ENCODE results near the gene ZNF761. TPM values are rescaled to one million over a fixed set of nuclear protein-coding genes. Genes with fewer than 3 reads are reported as not detected.
A peak's percentile ranks its signal among the peaks of the same experiment; 100 is the strongest.
"Not testable (repeated sequence)": the region's sequence is repeated elsewhere in the genome, so short reads cannot be mapped to it uniquely, and the experiment has no call there.

The ZNF761 gene
- total RNA-seq, 4 donors from 2014 or later: 6.7 to 8.4 (median 7.4) TPM

DNA sequence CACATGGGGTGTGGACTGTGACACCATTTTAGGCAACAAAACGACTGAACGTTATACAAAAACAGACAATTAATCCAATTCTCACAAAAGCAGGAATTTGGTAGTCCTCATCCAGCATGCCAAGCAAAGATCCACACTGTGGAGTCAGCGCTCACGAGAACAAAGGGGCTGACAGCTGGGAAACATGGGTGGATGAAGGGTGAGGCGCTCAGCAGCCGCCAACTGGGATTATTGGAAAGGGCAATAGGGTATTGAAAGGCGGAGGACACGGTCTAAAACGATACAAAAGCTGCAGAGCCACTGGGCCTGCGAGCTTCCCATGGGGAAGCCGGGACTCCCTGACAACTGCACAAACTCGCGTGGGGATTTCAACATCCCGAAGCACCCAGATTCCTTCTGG, 31.1 kb downstream of the ZNF761 start:
- Histone ChIP-seq H3K36me3 (no peaks in the 10 kb centered on the region), H3K27me3 (peaks cover 0 to 29% (median 0%) of the 10 kb centered on the region in 4 donors), H3K9me3 (peaks cover 0 to 10% (median 5%) of the 10 kb centered on the region in 4 donors), H3K4me1 (peaks cover 6 to 21% (median 12%) of the 10 kb centered on the region in 4 donors), H3K27ac (replicated peaks in 1 of 4) (peak overlapping the region; percentile 35 to 55 (median 49)), H3K4me3 (peak overlapping the region in 3 of 4 donors; percentile 36 to 39 (median 39))
- TF ChIP-seq, protein P1, sequence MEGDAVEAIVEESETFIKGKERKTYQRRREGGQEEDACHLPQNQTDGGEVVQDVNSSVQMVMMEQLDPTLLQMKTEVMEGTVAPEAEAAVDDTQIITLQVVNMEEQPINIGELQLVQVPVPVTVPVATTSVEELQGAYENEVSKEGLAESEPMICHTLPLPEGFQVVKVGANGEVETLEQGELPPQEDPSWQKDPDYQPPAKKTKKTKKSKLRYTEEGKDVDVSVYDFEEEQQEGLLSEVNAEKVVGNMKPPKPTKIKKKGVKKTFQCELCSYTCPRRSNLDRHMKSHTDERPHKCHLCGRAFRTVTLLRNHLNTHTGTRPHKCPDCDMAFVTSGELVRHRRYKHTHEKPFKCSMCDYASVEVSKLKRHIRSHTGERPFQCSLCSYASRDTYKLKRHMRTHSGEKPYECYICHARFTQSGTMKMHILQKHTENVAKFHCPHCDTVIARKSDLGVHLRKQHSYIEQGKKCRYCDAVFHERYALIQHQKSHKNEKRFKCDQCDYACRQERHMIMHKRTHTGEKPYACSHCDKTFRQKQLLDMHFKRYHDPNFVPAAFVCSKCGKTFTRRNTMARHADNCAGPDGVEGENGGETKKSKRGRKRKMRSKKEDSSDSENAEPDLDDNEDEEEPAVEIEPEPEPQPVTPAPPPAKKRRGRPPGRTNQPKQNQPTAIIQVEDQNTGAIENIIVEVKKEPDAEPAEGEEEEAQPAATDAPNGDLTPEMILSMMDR (IDR thresholded peaks at IDR 0.05): no peak
- TF ChIP-seq EP300 (IDR thresholded peaks at IDR 0.05) (no peak), POLR2AphosphoS5 (IDR thresholded peaks at IDR 0.05) (no peak), POLR2A (IDR thresholded peaks at IDR 0.05; ENCODE audit: low read depth) (no peak)
- DNase-seq (ENCODE audit: extremely low spot score): no peak
- 66% methylated on average over 8 of the region's 14 CpGs for WGBS
- intact Hi-C loops (cut with DNase I): loop anchor here (10.0 kb wide), 1 partner anchor 268 kb away; the partner anchor contains the start of gene ZNF665

DNA sequence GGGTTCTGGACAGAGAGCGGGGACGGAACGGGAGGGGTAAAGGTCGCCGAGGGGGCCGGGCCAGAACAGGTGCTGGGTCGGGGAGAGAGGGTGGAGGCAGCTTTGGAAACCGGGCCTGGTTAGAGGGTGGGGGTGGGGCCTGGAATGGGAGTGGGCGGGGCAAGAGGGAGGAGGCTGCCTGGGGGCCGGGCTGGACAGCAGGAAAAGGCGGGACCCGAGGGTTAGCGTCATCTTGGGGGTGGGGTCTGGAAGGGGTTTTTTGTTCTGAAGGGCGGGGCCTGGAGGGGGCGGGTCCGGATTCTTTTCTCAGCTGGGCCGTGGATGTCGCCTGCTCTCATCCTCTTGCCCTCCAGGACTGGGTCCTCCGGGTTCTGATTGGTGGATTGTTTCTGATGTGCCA, 31.5 kb downstream of the ZNF761 start:
- H3K4me1 ChIP-seq: peaks cover 9 to 24% (median 16%) of the 10 kb centered on the region in 4 donors
- DNase-seq (ENCODE audit: extremely low spot score): no peak
- H3K9me3 ChIP-seq: peaks cover 0 to 7% (median 4%) of the 10 kb centered on the region in 4 donors
- no peaks in the 10 kb centered on the region for H3K36me3 ChIP-seq
- no peak for TF ChIP-seq POLR2A (IDR thresholded peaks at IDR 0.05; ENCODE audit: low read depth)
- TF ChIP-seq, protein P1 (IDR thresholded peaks at IDR 0.05): no peak
- intact Hi-C loops (cut with DNase I): loop anchor here (10.0 kb wide), 1 partner anchor 268 kb away; the partner anchor contains the start of gene ZNF665
- H3K4me3 ChIP-seq: peak overlapping the region in 3 of 4 donors; percentile 36 to 39 (median 39)
- peaks cover 0 to 29% (median 0%) of the 10 kb centered on the region in 4 donors for H3K27me3 ChIP-seq
- peak overlapping the region; percentile 35 to 55 (median 49) for H3K27ac ChIP-seq (replicated peaks in 1 of 4)
- 18% methylated on average over 13 of the region's 19 CpGs for WGBS

DNA sequence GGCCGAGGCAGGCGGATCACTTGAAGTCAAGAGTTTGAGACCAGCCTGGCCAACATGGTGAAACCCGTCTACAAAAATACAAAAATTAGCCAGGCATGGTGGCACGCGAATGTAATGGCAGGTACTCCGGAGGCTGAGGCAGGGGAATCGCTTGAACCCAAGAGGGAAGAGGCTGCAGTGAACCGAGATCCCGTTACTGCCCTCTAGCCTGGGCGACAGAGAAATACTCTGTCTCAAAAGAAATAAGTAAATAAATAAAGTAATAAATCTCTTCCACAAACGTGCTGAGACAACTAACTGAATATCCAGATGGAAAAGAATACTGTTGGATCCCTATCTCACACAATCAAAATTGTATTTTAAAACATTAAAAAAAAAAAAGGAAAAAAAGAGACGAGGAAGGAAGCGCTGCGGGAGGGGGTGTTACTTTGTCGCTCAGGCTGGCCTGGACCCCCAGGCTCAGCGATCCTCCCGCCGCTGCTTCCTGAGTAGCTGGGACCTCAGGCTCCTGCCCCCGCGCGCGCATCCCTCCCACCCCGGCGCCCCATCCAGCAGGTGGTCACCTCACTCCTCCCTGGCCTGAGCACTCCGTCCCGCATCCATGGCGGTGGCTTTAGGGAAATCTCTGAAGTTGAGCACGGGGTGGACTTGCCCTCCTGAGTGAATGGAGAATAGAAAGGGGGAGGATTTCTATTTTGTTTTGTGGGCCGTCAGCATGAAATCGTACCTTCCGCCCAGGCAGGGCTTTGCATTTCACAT, 35.1 kb downstream of the ZNF761 start:
- peaks cover 0 to 29% (median 0%) of the 10 kb centered on the region in 4 donors for H3K27me3 ChIP-seq
- no peak for DNase-seq (ENCODE audit: extremely low spot score)
- H3K4me1 ChIP-seq: peaks cover 11 to 29% (median 24%) of the 10 kb centered on the region in 4 donors
- H3K4me3 ChIP-seq: peak overlapping the region; percentile 68 to 82 (median 72)
- H3K36me3 ChIP-seq: no peaks in the 10 kb centered on the region
- H3K9me3 ChIP-seq: no peaks in the 10 kb centered on the region
- WGBS: 11% methylated on average over 31 of the region's 31 CpGs
- no peak for TF ChIP-seq POLR2AphosphoS5 (IDR thresholded peaks at IDR 0.05)
- TF ChIP-seq POLR2A (IDR thresholded peaks at IDR 0.05; ENCODE audit: low read depth): no peak
- TF ChIP-seq, protein P1 (IDR thresholded peaks at IDR 0.05): no peak
- H3K27ac ChIP-seq (replicated peaks in 1 of 4): peak overlapping the region; percentile 70 to 84 (median 78)
- intact Hi-C loops (cut with DNase I): loop anchor here (5.0 to 10.0 kb wide), 2 partner anchors 35 to 272 kb away; partner anchors contain the start of genes ZNF665 and ZNF761

DNA sequence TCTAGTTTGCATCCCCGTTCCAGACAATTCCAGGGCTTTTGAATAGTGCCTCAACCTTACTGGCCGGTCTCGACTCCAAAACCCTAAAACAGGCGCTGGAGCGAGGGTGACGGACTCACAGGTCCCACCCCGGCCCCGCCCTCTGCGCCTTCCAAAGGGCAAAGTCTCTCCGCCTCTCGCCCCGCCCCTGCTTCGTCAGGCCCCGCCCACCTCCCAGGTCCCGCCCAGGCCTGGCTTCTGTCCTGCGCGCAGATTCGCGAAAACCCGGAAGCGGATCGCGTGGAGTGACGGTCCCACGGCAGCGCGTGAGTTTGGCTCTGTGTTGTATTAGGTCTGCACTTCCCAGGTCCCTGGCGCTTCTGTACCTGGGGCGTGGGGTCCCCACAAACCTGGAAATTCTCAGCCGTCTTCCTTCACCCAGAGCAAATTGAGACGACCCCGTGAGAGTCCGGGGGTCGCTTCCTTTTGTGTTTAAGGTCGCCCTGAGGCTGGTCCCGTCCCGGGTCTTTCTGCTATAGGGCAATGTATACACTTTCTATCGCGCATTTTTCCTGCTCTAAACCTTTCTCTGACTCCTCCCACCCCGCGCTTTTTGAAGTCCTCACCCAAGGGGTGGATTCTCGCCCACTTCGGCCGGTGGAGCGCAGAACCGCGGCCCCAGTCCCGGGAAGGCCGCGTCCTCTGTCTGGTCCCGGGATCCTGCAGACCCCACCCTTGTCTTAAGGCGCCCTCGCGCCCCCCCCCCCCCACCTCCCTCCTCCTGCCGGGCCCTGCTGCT, 35.9 kb downstream of the ZNF761 start, which contains the start of gene ZNF813:
Gene ZNF813, plus strand, starts transcription at position 249 of the 778 bp plus-strand sequence. CDS start 16,090 bp downstream, outside the sequence.
- peaks cover 0 to 29% (median 0%) of the 10 kb centered on the region in 4 donors for H3K27me3 ChIP-seq
- under 1% methylated on average over 39 of the region's 55 CpGs for WGBS
- peak; percentile 99 for DNase-seq (ENCODE audit: extremely low spot score)
- H3K4me1 ChIP-seq: peaks cover 11 to 29% (median 24%) of the 10 kb centered on the region in 4 donors
- peak within 1 kb of the TSS; percentile 70 to 84 (median 78) for H3K27ac ChIP-seq (replicated peaks in 1 of 4)
- intact Hi-C loops (cut with DNase I): loop anchor here (5.0 to 10.0 kb wide), 2 partner anchors 35 to 273 kb away; partner anchors contain the start of genes ZNF665 and ZNF761
- no peaks in the 10 kb centered on the region for H3K9me3 ChIP-seq
- TF ChIP-seq POLR2AphosphoS5 (IDR thresholded peaks at IDR 0.05) (peak; percentile 82 to 83), POLR2A (IDR thresholded peaks at IDR 0.05; ENCODE audit: low read depth) (peak; percentile 37), EP300 (IDR thresholded peaks at IDR 0.05) (no peak)
- TF ChIP-seq, protein P1 (IDR thresholded peaks at IDR 0.05): no peak
- H3K4me3 ChIP-seq: peak within 1 kb of the TSS; percentile 68 to 82 (median 72)
- peaks cover 0 to 2% (median 0%) of the 10 kb centered on the region in 4 donors for H3K36me3 ChIP-seq

DNA sequence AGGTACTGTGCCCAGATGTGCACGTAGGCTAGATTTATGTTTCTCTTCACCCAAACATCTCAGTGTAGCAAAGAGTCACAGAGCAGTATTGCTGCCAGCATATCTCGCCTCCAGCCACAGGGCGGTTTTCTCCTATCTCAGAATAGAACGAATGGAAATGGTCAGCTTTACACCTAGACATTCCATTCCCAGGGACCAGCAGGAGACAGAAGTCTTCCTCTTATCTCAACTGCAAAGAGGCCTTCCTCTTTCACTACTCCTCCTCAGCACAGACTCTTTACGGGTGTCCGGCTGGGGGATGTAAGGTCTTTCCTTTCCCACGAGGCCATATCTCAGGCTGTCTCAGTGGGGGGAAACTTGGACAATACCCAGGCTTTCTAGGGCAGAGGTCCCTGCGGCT, 36.8 kb downstream of the ZNF761 start:
- peak overlapping the region; percentile 68 to 82 (median 72) for H3K4me3 ChIP-seq
- not testable (repeated sequence) for H3K27ac ChIP-seq (replicated peaks in 1 of 4); DNase-seq (ENCODE audit: extremely low spot score); H3K9me3 ChIP-seq
- peaks cover 0 to 20% (median 0%) of the 10 kb centered on the region in 4 donors for H3K27me3 ChIP-seq
- 41% methylated on average over 8 of the region's 8 CpGs for WGBS
- intact Hi-C loops (cut with DNase I): loop anchor here (5.0 to 10.0 kb wide), 2 partner anchors 36 to 274 kb away; partner anchors contain the start of genes ZNF665 and ZNF761
- peaks cover 11 to 24% (median 19%) of the 10 kb centered on the region in 4 donors for H3K4me1 ChIP-seq
- H3K36me3 ChIP-seq: peaks cover 0 to 11% (median 0%) of the 10 kb centered on the region in 4 donors

All from esophagus muscularis mucosa (tissue), 4 donors.